Camera-type eye (tissue), 1 donor: Measurements from ENCODE around the gene GLI1. TPM values are rescaled to one million over a fixed set of nuclear protein-coding genes. Genes with fewer than 3 reads are reported as not detected.

Source experiments
- total RNA-seq: library from RNA; depleted of rRNA; stranded (reverse); fragments of >200 nt; gene quantifications from one replicate; pipeline ENCODE4 v1.2.3, GENCODE V29; 2014

GLI1 gene
- 7.1 TPM for total RNA-seq

DNA sequence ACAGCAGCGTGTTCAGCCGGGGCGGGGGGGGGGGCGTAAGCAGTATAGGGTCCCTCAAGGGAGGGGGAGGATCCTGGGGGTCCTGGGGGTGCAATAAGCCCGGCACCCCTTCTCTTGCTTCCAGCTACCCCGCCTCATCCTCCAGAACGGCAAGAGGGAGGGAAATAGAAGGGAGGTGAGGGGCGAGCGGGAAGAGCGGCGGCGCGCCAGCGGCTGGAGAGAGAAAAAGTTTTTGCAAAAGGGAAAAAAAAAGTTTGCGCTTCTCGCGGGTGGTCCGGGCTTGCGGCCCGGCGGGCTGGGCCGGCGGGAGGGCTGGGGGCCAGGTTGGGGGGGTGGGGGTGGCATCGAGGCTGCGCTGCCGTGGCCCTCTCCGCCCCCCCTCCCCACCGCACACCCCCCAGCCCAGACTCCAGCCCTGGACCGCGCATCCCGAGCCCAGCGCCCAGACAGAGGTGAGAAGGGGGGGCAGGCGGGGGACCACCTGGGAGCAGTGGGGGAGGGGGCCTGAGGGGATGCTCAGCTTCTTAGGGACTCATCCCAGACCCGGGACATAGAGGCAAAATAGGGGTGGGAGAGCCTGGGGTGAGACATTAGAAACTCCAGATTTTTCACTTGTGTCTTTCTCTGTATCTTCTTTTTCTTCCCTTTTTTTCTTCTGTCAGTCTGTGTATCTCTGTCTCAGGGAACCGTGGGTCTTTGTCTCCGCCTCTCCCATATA is at the start of gene GLI1:
TSS of gene GLI1 (plus strand) at position 36 of the 718 bp plus-strand sequence. CDS start 3,907 bp downstream, outside the sequence.

DNA sequence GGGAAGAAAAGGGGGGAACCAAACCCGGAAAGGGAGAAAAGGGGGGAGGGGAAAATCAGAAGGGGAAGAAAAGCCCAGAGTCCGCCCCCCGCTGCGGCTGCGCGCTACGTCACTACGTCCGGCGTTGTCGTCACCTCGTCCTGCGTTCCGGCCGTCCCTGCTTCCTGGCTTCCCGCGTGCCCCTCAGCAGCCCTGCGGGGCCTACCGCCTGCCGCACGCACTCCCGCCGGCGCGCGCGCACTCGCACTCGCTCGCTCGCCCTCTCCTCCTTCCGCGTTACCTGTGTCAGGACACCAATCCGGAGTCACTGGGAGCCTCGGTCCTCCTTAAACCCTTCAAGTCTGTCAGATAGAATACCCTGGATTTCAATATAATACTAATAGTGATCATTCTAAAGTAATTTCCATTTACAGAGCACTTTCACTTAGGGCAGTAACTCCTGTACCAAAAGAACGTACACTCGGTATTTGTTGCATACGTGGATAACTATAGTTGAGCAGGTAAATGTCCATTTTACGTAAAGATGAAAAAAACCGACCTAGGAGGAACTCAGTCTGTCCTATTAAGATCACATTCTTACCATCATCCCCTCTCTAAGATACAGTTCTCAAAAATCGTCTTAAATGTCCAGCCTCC is 28.5 kb upstream of the GLI1 start, which contains the start of gene R3HDM2:
TSS of gene R3HDM2 (minus strand) at position 113 of the 636 bp plus-strand sequence. CDS start 120,615 bp downstream, outside the sequence.

GRCh38 chr12:57434517-57435223 is 24.9 kb upstream of the GLI1 start, which contains the start of gene INHBC:
Gene INHBC, plus strand, starts transcription at chr12:57434784. Its CDS starts 103 bp downstream, at chr12:57434887.

DNA sequence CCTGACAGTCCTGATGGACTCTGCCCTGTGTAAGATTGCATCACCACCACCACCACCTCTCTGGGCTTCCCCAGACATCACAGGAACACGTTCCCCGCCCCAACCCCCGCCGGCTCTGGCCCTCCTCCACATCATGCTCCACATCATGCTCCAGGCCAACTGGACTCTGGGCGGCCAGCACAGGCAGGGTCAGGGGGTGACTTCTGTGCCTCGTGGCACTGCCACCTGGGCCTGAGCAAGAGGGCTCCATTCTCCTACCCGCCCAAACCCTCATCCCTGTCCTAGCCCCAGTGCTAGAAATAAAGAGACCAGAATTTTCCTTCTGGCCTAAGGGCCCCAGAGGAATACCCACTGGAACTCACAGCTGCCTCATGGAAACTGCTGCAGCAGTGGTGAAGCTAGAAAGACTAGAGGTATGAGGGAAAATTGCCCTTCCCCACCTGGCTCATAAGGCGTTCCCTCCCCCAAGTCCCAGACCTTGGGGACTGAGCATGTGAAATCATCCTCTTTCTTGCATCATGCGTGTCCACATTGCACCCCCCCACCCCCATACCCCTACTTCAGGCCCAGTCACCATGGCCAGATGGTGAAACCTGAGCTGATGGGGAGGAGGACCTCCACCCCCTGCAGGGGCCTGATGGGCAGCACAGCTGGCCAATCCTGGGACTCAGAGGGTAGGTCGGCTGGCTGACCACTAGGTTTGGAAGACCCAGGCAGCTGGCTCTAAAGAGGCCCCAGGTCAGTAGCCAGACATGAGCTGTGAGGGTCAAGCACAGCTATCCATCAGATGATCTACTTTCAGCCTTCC is 4.8 kb upstream of the GLI1 start, which contains the start of gene INHBE:
TSS of gene INHBE (plus strand) at position 742 of the 808 bp plus-strand sequence. CDS start 230 bp downstream, outside the sequence.

GRCh38 chr12:57479376-57480115 is 20.0 kb downstream of the GLI1 start, which contains the start of gene ARHGAP9:
Gene ARHGAP9, minus strand, starts transcription at chr12:57479866. Its CDS starts 460 bp downstream, at chr12:57479406.

GRCh38 chr12:57487597-57488401 is 28.2 kb downstream of the GLI1 start, which contains the start of gene MARS1:
Gene MARS1, plus strand, starts transcription at chr12:57488068. Its CDS starts 23 bp downstream, at chr12:57488091.

DNA sequence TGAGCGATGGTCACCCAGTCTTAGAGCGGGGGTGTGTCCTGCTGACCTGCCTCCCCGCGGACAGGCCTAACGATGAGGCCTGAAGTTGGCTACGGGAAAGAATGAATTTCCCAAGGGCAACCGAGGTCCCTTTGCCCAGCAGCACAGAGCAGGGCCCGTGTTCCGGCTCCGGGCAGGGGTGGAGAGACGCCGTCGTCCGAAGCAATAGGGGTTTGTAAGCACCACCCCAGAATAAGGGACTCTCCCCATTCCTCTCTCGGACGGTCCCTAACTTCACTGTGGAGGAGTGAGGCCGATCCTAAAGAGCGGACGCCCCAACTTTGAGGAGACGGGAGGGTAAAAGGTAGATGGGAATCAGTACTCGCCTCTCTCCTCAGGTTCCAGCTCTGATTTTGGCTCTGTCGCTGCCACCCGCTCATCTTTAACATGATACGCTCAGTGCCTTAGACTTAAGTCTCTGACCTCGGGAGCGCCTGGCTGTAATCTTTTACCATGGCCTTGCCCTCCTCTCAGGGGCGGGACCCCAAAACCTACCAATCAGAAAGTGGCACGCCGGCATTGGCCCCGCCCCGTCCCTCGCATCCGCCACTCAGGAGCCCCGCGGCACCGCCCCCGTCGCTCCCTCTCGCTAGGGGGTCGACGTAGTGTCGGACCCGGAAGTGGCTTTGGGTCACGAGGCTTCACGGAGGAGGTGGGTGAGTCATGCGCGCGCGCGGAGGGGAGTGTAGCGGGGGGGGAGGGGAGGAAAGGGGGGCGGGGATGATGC is 60.7 kb downstream of the GLI1 start, which contains the start of gene DDIT3:
TSS of gene DDIT3 (minus strand) at position 462 of the 766 bp plus-strand sequence. CDS start 3,108 bp downstream, outside the sequence.

Other genes with a start within 250 kb of the GLI1 start
- gene NXPH4, start 243.0 kb upstream of the GLI1 start, total RNA-seq = 23.4 TPM
- 88.8 TPM for gene SHMT2, start 230.1 kb upstream of the GLI1 start, total RNA-seq
- 55.6 TPM for gene STAC3, start 208.6 kb upstream of the GLI1 start, total RNA-seq
- 55.9 TPM for gene R3HDM2, start 28.7 kb upstream of the GLI1 start, total RNA-seq
- not detected for gene INHBC, start 25.0 kb upstream of the GLI1 start, total RNA-seq
- gene INHBE, start 4.5 kb upstream of the GLI1 start, total RNA-seq = not detected
- 4.0 TPM for gene ARHGAP9, start 20.1 kb downstream of the GLI1 start, total RNA-seq
- gene MARS1, start 28.3 kb downstream of the GLI1 start, total RNA-seq = 78.5 TPM
- gene DDIT3, start 60.7 kb downstream of the GLI1 start, total RNA-seq = 37.2 TPM
- 52.1 TPM for gene MBD6, start 63.0 kb downstream of the GLI1 start, total RNA-seq
- gene DCTN2, start 87.4 kb downstream of the GLI1 start, total RNA-seq = 174 TPM
- 30.1 TPM for gene KIF5A, start 90.3 kb downstream of the GLI1 start, total RNA-seq
- 24.8 TPM for gene PIP4K2C, start 131.4 kb downstream of the GLI1 start, total RNA-seq
- 69.5 TPM for gene DTX3, start 145.0 kb downstream of the GLI1 start, total RNA-seq
- gene ARHGEF25, start 151.7 kb downstream of the GLI1 start, total RNA-seq = 53.5 TPM
- gene B4GALNT1, start 173.4 kb downstream of the GLI1 start, total RNA-seq = 9.6 TPM
- 250 TPM for gene OS9, start 234.3 kb downstream of the GLI1 start, total RNA-seq